SK-MEL-5 (cell line): ENCODE results near the gene NCOR1. TPM values are rescaled to one million over a fixed set of nuclear protein-coding genes. Genes with fewer than 3 reads are reported as not detected.
"Not testable (repeated sequence)": the region's sequence is repeated elsewhere in the genome, so short reads cannot be mapped to it uniquely, and the experiment has no call there.

Source experiments
- DNase-seq: peaks from one replicate; pipeline ENCODE4 v3.0.0-alpha.2; 2016; ENCODE audit warnings: low read depth, low spot score
- in situ Hi-C: cut with HindIII; loops from 2 replicates; pipeline ENCODE4 v1.10.0; 2016; ENCODE audit warnings: low sequenced_read_pairs, high pct_unique_total_duplicates, low pct_unique_long_range_greater_than_20kb
- total RNA-seq: library from RNA; depleted of rRNA; stranded (reverse); fragments of >200 nt; shearing (Covaris generic); gene quantifications from 2 replicates; pipeline ENCODE4 v1.2.3, GENCODE V29; 2014

Gene NCOR1
- total RNA-seq, 1 experiment from 2014 or later, result 52.5 TPM

GRCh38 chr17:16217002-16217635, 1.8 kb upstream of the NCOR1 start, which contains the start of gene PIGL:
PIGL (plus strand) TSS chr17:16217210; CDS start chr17:16217227, 17 bp downstream.
- DNase-seq, result peak; percentile 93

GRCh38 chr17:16216341-16217001, 1.1 kb upstream of the NCOR1 start:
- in situ Hi-C loops, result not testable (repeated sequence)

More at GRCh38 chr17:16217002-16217635, 1.8 kb upstream of the NCOR1 start, which contains the start of gene PIGL:
- in situ Hi-C loops, result no loop called here

GRCh38 chr17:16215965-16216316, 607 bp upstream of the NCOR1 start:
- in situ Hi-C loops, result no loop called here
- DNase-seq, result no peak

More at GRCh38 chr17:16216341-16217001, 1.1 kb upstream of the NCOR1 start:
- not testable (repeated sequence) for DNase-seq

- DNase-seq, result peak; percentile 35
- in situ Hi-C loops, result no loop called here
Measured at GRCh38 chr17:16215002-16215272, 397 bp downstream of the NCOR1 start.

GRCh38 chr17:16214190-16215001, 938 bp downstream of the NCOR1 start:
- DNase-seq, result no peak
- in situ Hi-C loops, result no loop called here

GRCh38 chr17:16212793-16213192, 2.5 kb downstream of the NCOR1 start:
- in situ Hi-C loops, result no loop called here
- DNase-seq, result no peak

GRCh38 chr17:16211590-16211989, 3.7 kb downstream of the NCOR1 start:
- DNase-seq, result no peak
- in situ Hi-C loops, result no loop called here

GRCh38 chr17:16204763-16205162, 10.6 kb downstream of the NCOR1 start:
- in situ Hi-C loops, DNase-seq: not testable (repeated sequence)

GRCh38 chr17:16202554-16203500, 12.5 kb downstream of the NCOR1 start:
- DNase-seq, in situ Hi-C loops: not testable (repeated sequence)

- in situ Hi-C loops, DNase-seq: not testable (repeated sequence)
Measured at GRCh38 chr17:16201693-16202131, 13.6 kb downstream of the NCOR1 start.

GRCh38 chr17:16199093-16199492, 16.2 kb downstream of the NCOR1 start:
- in situ Hi-C loops, result no loop called here
- no peak for DNase-seq

- in situ Hi-C loops, result no loop called here
- no peak for DNase-seq
Measured at GRCh38 chr17:16197276-16197675, 18.1 kb downstream of the NCOR1 start.

- DNase-seq, in situ Hi-C loops: not testable (repeated sequence)
Measured at GRCh38 chr17:16194307-16194835, 21.0 kb downstream of the NCOR1 start.

GRCh38 chr17:16191604-16192003, 23.7 kb downstream of the NCOR1 start:
- in situ Hi-C loops, result no loop called here
- DNase-seq, result no peak

GRCh38 chr17:16190703-16191360, 24.5 kb downstream of the NCOR1 start:
- DNase-seq, result no peak
- in situ Hi-C loops, result no loop called here

- DNase-seq, result no peak
- in situ Hi-C loops, result no loop called here
Measured at GRCh38 chr17:16189791-16190348, 25.5 kb downstream of the NCOR1 start.
